Measurements from ENCODE around the gene MEP1B.

GRCh38 chr18:32152705-32153448 lies 37.0 kb upstream of the MEP1B start:
- TF ChIP-seq CTCF (conservative IDR thresholded peaks at IDR 0.05; ENCODE audit: low read depth in 2 of 2) (no peak), REST (IDR thresholded peaks at IDR 0.05; ENCODE audit: unreplicated experiment) (no peak), STAT1 (IDR thresholded peaks at IDR 0.05; ENCODE audit: unreplicated experiment) (no peak), POLR2AphosphoS5 (IDR thresholded peaks at IDR 0.05; ENCODE audit: low read depth) (no peak), EZH2phosphoT487 (IDR thresholded peaks at IDR 0.05; ENCODE audit: unreplicated experiment) (no peak), ETS1 (IDR thresholded peaks at IDR 0.05) (no peak), EZH2 (IDR thresholded peaks at IDR 0.05; ENCODE audit: low read depth, unreplicated experiment) (no peak), CREB1 (CRISPR knock-in tag; IDR thresholded peaks at IDR 0.05; ENCODE audit: low read depth) (no peak), NANOG (IDR thresholded peaks at IDR 0.05; ENCODE audit: borderline replicate concordance) (no peak), ZNF114 (CRISPR knock-in tag; IDR thresholded peaks at IDR 0.05) (no peak)

Data from GM23338 (cell line).